AG08396 (cell line): Measurements from ENCODE around the gene MCOLN2.
A peak's percentile ranks its signal among the peaks of the same experiment; 100 is the strongest.

Experiments
- DNase-seq: peaks from one replicate; pipeline ENCODE4 v3.0.0; 2012; ENCODE audit warnings: low spot score, mixed read lengths

The MCOLN2 gene

DNA sequence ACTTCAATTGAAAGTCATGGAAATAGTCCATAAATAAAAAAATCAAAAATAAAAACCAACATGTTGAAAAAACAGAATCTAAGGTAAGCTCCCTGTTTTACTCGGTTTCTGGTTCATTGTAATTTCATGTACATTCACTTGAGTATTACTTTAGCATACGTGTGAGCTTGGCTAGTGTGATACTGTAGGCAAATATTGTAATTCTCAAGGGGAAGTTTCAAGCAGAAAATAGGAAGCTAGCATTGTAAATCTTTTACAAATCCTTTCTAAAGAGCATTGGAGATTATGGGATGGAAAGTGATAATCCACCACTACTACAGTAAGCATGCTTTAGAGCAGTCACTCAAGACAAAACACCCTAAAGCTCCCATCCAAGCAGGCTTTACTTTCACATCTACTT, 100.6 kb downstream of the MCOLN2 start:
- DNase-seq: no peak

- DNase-seq: peak; percentile 79
These were observed 104.0 kb downstream of the MCOLN2 start, which contains the start of gene LPAR3 for GRCh38 chr1:84892705-84893618. Gene LPAR3 (minus strand): TSS chr1:84893206. CDS start chr1:84866120, 27,086 bp downstream.

- DNase-seq: no peak
These were observed 106.3 kb downstream of the MCOLN2 start for GRCh38 chr1:84890566-84890965.

DNA sequence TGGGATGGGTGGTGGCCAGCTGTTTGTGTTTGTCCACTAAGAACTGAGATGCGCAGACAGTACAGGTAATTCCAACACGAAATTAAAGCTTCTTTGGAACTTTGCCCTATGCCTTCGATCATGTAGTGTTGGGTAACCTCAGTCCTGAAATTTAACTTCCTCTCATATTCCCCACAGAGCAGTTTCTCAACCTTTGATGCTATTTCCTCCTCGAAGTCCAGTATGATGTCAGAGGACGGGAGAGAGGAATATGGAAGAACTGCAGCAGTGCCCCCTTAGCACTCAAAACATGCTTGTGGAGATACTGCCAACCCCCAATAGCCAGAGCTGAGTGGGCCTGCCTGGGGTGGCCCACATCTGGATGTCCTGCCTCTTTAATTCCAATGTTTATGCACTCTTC, 107.5 kb downstream of the MCOLN2 start:
- DNase-seq: no peak

DNA sequence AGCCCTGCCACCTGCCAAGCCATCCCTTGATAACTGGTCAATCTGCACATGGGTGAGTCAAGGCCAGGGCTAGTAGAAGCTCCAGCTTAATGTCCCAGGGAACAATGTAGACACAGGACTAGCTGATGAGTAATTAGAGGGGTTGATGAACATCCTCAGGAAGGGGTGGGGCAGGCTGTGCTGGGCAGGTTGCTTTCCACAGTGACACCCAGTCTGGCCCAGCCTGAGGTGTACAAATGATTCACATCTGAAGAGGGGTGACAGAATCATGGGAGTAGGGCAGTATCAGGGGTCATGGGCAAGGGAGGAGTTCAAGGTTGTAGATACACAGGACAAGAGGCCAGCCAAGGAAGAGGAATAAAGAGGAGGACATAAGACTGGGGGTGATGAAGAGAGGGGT, 108.2 kb downstream of the MCOLN2 start:
- DNase-seq: no peak

GRCh38 chr1:84887261-84887934, 109.5 kb downstream of the MCOLN2 start:
- peak; percentile 75 for DNase-seq

GRCh38 chr1:84885469-84885868, 111.4 kb downstream of the MCOLN2 start:
- no peak for DNase-seq

GRCh38 chr1:84884671-84885389, 112.1 kb downstream of the MCOLN2 start:
- DNase-seq: peak; percentile 20

DNA sequence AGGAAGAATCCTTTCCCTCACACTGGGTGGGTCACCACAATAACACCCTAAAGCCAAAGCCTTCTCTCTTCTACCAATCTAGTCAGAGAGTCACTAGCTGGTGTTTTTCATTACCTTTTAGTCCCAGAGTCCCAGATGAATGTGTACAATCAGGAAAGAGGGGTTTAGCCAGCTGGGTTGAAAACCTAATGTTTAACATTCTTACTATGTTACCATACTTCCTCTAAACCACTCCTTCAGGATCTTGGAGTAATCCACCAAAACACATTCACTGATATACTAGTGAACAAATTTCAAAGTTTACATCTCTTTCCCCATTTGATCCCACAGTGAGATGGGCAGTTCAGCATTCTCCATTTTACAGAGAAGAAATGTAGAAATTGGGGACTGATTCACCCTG, 113.6 kb downstream of the MCOLN2 start:
- DNase-seq: peak; percentile 39

- DNase-seq: peak; percentile 36
These were observed 119.3 kb downstream of the MCOLN2 start for GRCh38 chr1:84877592-84877991.

DNA sequence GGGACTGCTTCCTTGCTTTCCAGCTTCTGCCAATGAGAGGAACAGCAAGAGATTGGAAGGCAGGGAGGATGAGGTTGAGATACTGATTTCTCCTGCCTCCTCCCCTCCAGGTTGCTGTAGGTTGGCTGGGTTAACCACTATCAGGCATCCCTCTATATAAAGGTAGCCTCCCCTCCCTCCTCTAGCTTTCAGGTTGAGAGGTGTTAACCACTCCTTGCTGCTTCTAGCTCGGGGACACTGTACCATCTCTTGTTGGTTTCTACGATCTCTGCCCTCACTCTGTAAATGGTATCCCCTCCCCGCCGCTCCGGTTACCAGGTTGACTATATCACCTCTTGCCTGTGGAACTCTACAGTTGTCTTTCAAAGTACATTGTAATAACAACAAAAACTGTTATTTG, 120.6 kb downstream of the MCOLN2 start:
- DNase-seq: no peak
